WI38 (cell line): ENCODE measurements around the gene CLDN19.

Experiments used
- H3K4me3 ChIP-seq: 2 replicates; pipeline ENCODE4 v1.5.1; 2011; ENCODE audit warnings: low read depth, mild to moderate bottlenecking, control low read depth, low read length
- CTCF ChIP-seq: IDR thresholded peaks from 2 replicates; pipeline ENCODE4 v1.5.1; 2012; ENCODE audit warnings: low read depth, mild to moderate bottlenecking, control low read depth, low read length

The CLDN19 gene

GRCh38 chr1:42737986-42738677, 1.9 kb downstream of the CLDN19 start:
- TF ChIP-seq CTCF, result no peak
- no peak overlapping the region for H3K4me3 ChIP-seq

DNA sequence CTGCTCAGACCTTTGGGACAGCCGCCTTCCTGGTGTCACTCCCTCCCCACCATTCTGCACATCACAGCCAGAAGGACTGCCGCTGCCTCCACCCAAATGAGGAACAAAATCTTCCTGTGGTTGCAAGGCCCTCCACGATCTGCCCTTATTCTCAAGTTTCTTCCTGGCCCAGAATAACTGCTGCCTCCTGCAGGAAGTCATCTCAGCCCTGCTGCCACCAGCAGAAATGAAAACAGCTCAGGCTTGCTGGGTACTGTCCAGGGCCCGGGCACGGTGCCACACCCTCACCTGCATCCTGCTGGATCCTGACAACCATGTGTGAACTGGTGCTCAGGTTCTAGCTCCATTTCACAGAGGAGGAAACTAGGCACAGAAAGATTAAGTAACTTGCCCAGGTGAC, 2.8 kb downstream of the CLDN19 start:
- H3K4me3 ChIP-seq, result no peak overlapping the region
- TF ChIP-seq CTCF, result no peak

DNA sequence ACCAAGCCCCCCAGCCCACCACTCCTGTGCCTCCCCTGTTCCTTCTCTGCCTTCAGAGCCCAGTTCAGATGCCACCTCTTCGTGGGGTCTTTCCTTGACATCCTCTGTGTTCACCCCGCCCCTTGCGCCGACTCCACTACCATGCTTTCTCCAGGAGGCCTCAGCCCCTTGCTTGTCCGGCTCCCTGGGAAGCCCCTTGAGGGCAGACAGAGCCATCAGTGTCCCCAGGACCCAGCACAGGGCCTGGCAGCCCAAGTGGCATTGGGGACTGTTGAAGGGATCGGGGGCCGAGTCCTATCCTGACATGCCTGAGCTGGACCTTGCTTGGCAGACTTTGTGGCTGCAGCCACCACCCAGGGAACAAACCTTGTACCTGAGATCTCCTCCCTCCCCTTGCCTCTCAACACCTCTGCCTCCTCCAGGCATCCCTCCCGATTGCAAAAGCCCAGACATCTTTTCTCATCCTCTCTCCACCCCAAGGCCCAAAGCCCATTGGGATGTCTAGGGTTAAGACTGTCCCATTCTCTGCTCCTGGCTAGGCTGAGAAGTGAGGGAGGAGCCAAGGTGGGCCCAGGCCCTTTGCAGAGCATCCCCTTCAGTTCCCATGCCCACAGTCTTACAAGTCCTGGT, 3.4 kb downstream of the CLDN19 start:
- TF ChIP-seq CTCF, result no peak
- H3K4me3 ChIP-seq, result no peak overlapping the region

GRCh38 chr1:42736152-42736551, 3.9 kb downstream of the CLDN19 start:
- peak; percentile 26; the same call in 1 of the 2 replicates for TF ChIP-seq CTCF
- no peak overlapping the region for H3K4me3 ChIP-seq

- TF ChIP-seq CTCF, result no peak
- no peak overlapping the region for H3K4me3 ChIP-seq
Observed at GRCh38 chr1:42735477-42736105, 4.4 kb downstream of the CLDN19 start.

GRCh38 chr1:42735056-42735455, 5.0 kb downstream of the CLDN19 start:
- no peak for TF ChIP-seq CTCF
- no peak overlapping the region for H3K4me3 ChIP-seq

DNA sequence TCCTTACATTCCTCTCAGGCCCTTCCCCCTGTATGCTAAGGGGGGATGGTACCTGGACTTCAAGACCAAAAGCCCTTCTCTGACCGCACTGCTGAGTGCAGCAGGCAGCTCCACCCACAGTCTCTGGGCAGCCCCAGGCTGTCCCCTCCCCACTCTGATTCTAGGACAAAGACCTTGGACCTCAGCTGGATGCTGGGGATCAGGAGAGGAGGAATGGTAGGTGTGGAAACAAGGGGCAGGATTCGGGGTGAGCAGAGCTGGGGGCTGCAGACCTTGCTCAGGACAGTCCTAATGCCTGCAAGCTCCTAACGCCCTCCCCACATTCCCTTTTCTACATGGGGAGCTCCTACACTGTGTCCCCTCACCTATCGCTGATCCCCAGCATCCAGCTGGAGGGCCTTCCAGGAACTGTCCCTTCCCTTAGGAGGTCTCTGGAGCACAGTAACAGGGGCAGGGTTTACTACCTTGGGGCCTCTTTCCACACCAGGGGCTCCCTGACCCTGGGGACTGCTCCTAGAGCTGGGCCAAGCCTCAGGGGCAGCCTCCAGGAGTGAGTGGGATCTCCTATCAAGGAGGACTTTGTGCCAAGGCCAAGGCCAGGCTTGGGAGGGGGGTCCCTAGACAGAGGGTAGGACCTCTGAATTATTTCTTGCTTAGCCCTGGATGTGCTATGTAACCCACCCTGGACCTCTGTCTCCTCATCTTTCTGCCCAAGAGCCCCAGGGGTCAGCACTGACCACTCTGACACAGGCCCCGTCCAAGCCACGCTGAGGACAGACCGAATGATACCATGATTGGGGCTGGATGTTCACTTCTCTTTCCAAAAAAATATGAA, 5.6 kb downstream of the CLDN19 start:
- no peak for TF ChIP-seq CTCF
- H3K4me3 ChIP-seq, result no peak overlapping the region
